ENCODE measurements around the gene TMEM119. TPM values are rescaled to one million over a fixed set of nuclear protein-coding genes. Genes with fewer than 3 reads are reported as not detected.

Gene TMEM119
- total and polyA plus RNA-seq, 2 of the 4 experiments (the other 2 are of a cell fraction) = 8.1 to 9.2 TPM

GRCh38 chr12:108615918-108616317, 18.0 kb upstream of the TMEM119 start:
- H3K4ac ChIP-seq (ENCODE audit: low read depth, low read length) = no peak overlapping the region
- no peaks in the 10 kb centered on the region for H4K20me1 ChIP-seq (ENCODE audit: insufficient read depth, low read length)
- H3K9me3 ChIP-seq (ENCODE audit: control insufficient read depth, insufficient read depth, low read length) = peaks cover 3% of the 10 kb centered on the region; the same call in 1 of the 2 replicates
- no peak overlapping the region for H3K4me3 ChIP-seq (ENCODE audit: insufficient read depth, low read depth, low read length)
- no peak overlapping the region for H3K27ac ChIP-seq (ENCODE audit: insufficient read depth, low read length)
- H4K8ac ChIP-seq (ENCODE audit: low read depth in 2 of 2, low read length in 2 of 2) = no peak overlapping the region
- intact Hi-C loops (cut with micrococcal nuclease) = no loop called here
- no CpG with 5 or more reads among the region's 1 CpG for WGBS, 2 experiments (ENCODE audit: extremely low coverage in 2 of 2, insufficient read length in 1 of 2)
- BruUV-seq (replicated peaks) = no TSS peak
- no peak overlapping the region for H2BK5ac ChIP-seq (ENCODE audit: low read depth, low read length, poor library complexity, severe bottlenecking)
- H4K5ac ChIP-seq (ENCODE audit: low read depth, low read length) = no peak overlapping the region
- no peak overlapping the region for H3K14ac ChIP-seq (replicated peaks; ENCODE audit: low read depth, low read length)
- H2BK15ac ChIP-seq (ENCODE audit: low read depth, low read length) = no peak overlapping the region
- dilution Hi-C loops (cut with HindIII; ENCODE audit: low sequenced_read_pairs, unreplicated experiment) = no loop called here
- POLR2A ChIA-PET (ENCODE audit: unreplicated experiment) = no interaction called here
- H2BK20ac ChIP-seq (ENCODE audit: low read depth, low read length) = no peak overlapping the region
- no peak overlapping the region for H3K4me2 ChIP-seq (ENCODE audit: low read depth, low read length)
- no peaks in the 10 kb centered on the region for H3K36me3 ChIP-seq (ENCODE audit: control insufficient read depth, insufficient read depth, low read length)
- in situ Hi-C loops (cut with MboI; ENCODE audit: low sequenced_read_pairs) = loop anchor here (5.0 kb wide), 1 partner anchor 49 kb away; no protein-coding TSS in a partner anchor
- H4K91ac ChIP-seq (ENCODE audit: insufficient read depth, low read depth, low read length) = no peak overlapping the region; the same call in 1 of the 2 replicates
- H2BK120ac ChIP-seq (ENCODE audit: low read depth, low read length) = no peak overlapping the region; the same call in 1 of the 2 replicates
- peak overlapping the region; percentile 26 for H2AFZ ChIP-seq (replicated peaks; ENCODE audit: low read length, poor library complexity)
- peaks cover 6% of the 10 kb centered on the region; the same call in 1 of the 2 replicates for H3K9me1 ChIP-seq (ENCODE audit: insufficient read depth, low read length)
- TF ChIP-seq RCOR1 (IDR thresholded peaks at IDR 0.05; ENCODE audit: insufficient replicate concordance, low read length) (no peak), CEBPB (IDR thresholded peaks at IDR 0.05; ENCODE audit: low read depth, low read length) (no peak), USF2 (IDR thresholded peaks at IDR 0.05; ENCODE audit: low read depth, low read length) (no peak), POLR2A (IDR thresholded peaks at IDR 0.05; ENCODE audit: low read depth, low read length) (no peak), CTCF (conservative IDR thresholded peaks at IDR 0.05; ENCODE audit: low read depth, low read length) (no peak), NFE2L2 (IDR thresholded peaks at IDR 0.05; ENCODE audit: low read depth, low read length) (no peak), MXI1 (IDR thresholded peaks at IDR 0.05; ENCODE audit: borderline replicate concordance, low read depth, low read length) (no peak), BHLHE40 (IDR thresholded peaks at IDR 0.05; ENCODE audit: low read depth, low read length) (no peak), MAFK (IDR thresholded peaks at IDR 0.05; ENCODE audit: low read depth, low read length) (no peak)
- no peak overlapping the region for H3K9ac ChIP-seq (ENCODE audit: low read depth, low read length)
- CTCF ChIA-PET = no interaction called here
- no peak overlapping the region for H3K56ac ChIP-seq (ENCODE audit: extremely low read depth, insufficient read depth, low read length)
- no peak for DNase-seq
- H3K23ac ChIP-seq (ENCODE audit: low read depth, low read length) = no peak overlapping the region
- H2AK5ac ChIP-seq (ENCODE audit: low read depth, low read length) = no peak overlapping the region
- no peak overlapping the region for H2AK9ac ChIP-seq (replicated peaks; ENCODE audit: low read depth, low read length, poor library complexity)
- H3K79me1 ChIP-seq (ENCODE audit: low read depth in 1 of 2, low read length in 2 of 2) = peaks cover 0 to 5% of the 10 kb centered on the region in 2 experiments; a peak in 1 of 4 replicates
- no peaks in the 10 kb centered on the region for H3K27me3 ChIP-seq (ENCODE audit: control insufficient read depth, insufficient read depth, low read length)
- no peak overlapping the region for H3K18ac ChIP-seq (ENCODE audit: low read depth, low read length)
- peaks cover 6% of the 10 kb centered on the region for H3K4me1 ChIP-seq (ENCODE audit: control insufficient read depth, insufficient read depth, low read length)
- ATAC-seq (ENCODE audit: low read depth) = no peak

All from IMR-90 (cell line).